ENCODE measurements around the gene IFNL2.
"Not testable (repeated sequence)": the region's sequence is repeated elsewhere in the genome, so short reads cannot be mapped to it uniquely, and the experiment has no call there.

IFNL2 gene

DNA sequence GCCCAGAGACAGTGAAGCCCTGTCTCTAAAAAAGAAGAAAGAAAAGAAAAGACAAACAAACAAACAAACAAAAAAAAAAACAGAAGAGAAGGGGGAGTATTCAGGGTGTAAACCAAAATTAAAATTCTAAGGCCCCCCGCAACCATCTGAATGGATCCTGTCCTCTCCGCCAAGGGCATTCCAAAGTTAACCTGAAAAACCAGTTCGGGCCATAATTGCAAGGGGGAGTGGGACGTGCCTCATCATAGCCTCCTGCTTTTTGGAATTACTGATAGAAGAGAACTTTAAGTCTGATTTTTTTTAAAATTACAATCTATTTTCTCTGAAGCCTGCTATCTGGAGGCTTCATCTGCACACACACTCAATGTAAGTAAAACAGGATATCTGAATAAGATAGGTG is 5.7 kb upstream of the IFNL2 start:
- Histone ChIP-seq H3K4me3 (no peak overlapping the region), H3K27me3 (peaks cover 0 to 77% of the 10 kb centered on the region in 2 donors), H3K4me1 (peaks cover 0 to 16% (median 5%) of the 10 kb centered on the region in 4 donors), H3K27ac (no peak overlapping the region), H3K9me3 (no peaks in the 10 kb centered on the region), H3K36me3 (no peaks in the 10 kb centered on the region)
- TF ChIP-seq, protein P1, sequence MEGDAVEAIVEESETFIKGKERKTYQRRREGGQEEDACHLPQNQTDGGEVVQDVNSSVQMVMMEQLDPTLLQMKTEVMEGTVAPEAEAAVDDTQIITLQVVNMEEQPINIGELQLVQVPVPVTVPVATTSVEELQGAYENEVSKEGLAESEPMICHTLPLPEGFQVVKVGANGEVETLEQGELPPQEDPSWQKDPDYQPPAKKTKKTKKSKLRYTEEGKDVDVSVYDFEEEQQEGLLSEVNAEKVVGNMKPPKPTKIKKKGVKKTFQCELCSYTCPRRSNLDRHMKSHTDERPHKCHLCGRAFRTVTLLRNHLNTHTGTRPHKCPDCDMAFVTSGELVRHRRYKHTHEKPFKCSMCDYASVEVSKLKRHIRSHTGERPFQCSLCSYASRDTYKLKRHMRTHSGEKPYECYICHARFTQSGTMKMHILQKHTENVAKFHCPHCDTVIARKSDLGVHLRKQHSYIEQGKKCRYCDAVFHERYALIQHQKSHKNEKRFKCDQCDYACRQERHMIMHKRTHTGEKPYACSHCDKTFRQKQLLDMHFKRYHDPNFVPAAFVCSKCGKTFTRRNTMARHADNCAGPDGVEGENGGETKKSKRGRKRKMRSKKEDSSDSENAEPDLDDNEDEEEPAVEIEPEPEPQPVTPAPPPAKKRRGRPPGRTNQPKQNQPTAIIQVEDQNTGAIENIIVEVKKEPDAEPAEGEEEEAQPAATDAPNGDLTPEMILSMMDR (IDR thresholded peaks at IDR 0.05): no peak
- intact Hi-C loops (cut with DNase I; ENCODE audit: low total_unique reads): no loop called here
- DNase-seq: no peak

DNA sequence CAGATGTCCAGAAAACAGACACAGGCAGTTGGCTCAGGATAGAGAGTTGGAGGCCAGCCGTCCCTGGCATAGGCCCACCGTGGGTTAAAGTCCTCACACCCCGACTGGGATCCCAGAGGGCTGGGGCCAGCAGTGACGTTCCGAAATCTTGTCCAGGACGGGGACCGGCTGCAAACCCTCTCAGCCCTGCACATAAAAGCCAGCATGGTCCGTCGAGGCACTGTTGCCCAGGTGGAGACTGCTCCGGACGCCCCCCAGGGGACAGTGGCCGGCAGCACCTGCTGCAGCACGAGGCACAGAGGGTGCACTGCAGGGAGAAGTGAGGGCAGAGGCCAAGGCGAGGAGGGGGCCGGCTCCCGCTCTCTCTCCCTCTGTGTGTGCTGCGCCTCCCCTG is 4.3 kb upstream of the IFNL2 start:
- no peak for DNase-seq
- intact Hi-C loops (cut with DNase I; ENCODE audit: low total_unique reads): no loop called here
- no peak overlapping the region for H3K27ac ChIP-seq
- TF ChIP-seq, protein P1 (IDR thresholded peaks at IDR 0.05): no peak
- no peak overlapping the region for H3K4me3 ChIP-seq
- no peaks in the 10 kb centered on the region for H3K36me3 ChIP-seq
- no peaks in the 10 kb centered on the region for H3K9me3 ChIP-seq
- H3K27me3 ChIP-seq: peaks cover 0 to 74% of the 10 kb centered on the region in 2 donors
- peaks cover 0 to 16% (median 5%) of the 10 kb centered on the region in 4 donors for H3K4me1 ChIP-seq

DNA sequence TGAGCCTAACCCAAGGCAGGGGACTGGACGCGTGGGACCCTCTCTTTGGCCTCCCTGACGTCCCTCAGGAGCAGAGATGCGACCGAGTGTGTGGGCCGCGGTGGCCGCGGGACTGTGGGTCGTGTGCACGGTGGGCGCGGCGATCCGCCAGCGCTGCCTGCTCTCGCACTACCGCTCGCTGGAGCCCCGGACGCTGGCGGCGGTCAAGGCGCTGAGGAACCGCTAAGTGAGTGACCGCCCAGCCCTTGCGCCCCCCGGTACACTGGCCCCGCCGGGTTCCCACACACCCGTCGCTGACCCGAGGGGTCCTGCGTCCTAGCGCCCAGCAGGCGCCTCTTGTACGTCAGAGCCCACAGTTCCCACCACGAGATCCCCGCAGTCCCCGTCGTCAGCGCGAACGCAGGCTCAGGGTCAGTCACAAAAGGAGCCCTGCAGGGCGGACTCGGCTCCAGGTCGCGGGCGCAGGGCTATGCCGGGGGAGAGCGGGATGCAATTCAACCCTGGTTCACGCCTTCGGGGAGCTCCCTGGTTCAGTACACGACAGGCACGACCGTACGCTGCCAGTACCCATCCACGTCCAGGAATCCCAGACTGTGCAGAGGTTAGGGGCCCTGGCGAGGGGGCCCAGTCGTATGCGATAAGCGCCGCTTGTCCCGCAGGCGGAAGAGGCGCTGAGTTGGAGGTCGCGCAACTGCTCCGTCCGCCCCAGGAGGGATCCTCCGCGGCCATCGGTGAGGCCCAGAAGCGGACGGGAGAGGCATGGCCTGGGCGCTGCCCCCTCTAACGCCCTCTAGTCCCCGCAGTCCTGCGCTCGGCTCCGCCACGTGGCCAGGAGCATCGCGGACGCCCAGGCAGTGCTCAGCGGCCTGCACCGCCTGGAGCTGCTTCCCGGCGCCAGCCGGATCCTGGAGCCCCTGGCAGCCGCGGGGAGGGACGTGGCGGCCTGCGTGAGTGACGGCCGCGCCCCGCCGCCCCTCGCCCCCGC is 3.6 kb upstream of the IFNL2 start:
- TF ChIP-seq, protein P1 (IDR thresholded peaks at IDR 0.05): no peak
- no peak for DNase-seq
- H3K9me3 ChIP-seq: no peaks in the 10 kb centered on the region
- no peak overlapping the region for H3K27ac ChIP-seq
- H3K4me3 ChIP-seq: no peak overlapping the region
- H3K36me3 ChIP-seq: no peaks in the 10 kb centered on the region
- H3K4me1 ChIP-seq: peaks cover 0 to 16% (median 5%) of the 10 kb centered on the region in 4 donors
- peaks cover 0 to 80% of the 10 kb centered on the region in 2 donors for H3K27me3 ChIP-seq
- intact Hi-C loops (cut with DNase I; ENCODE audit: low total_unique reads): no loop called here

DNA sequence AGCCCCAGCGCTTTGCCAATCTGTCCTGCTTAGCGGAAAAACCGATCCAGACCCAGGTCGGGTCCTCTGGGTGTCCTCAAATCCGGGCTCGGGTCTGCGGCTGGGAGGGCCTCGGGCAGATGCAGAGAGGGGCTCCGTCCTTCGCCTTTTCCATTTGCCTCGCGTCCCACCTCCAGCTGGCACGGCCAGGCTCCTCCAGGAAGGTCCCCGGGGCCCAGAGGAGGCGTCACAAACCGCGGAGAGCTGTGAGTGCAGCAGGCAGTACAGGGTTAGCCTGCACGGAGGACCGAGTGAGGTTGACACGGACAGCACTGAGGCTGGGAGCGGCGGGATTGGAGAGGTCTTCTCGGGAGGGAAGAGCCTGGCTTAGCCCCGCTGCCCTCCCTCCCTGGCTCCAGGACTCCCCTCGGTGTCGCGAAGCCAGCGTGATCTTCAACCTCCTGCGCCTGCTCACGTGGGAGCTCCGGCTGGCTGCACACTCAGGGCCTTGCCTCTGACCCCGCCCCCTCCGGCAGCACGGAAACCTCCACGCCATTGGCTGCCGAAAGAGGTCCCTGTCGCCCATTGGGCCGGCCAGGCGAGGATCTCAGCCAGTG is 2.8 kb upstream of the IFNL2 start:
- H3K27ac ChIP-seq: no peak overlapping the region
- no peak for DNase-seq
- H3K9me3 ChIP-seq: no peaks in the 10 kb centered on the region
- TF ChIP-seq, protein P1 (IDR thresholded peaks at IDR 0.05): no peak
- H3K36me3 ChIP-seq: no peaks in the 10 kb centered on the region
- intact Hi-C loops (cut with DNase I; ENCODE audit: low total_unique reads): no loop called here
- peaks cover 0 to 16% (median 5%) of the 10 kb centered on the region in 4 donors for H3K4me1 ChIP-seq
- peaks cover 0 to 76% of the 10 kb centered on the region in 2 donors for H3K27me3 ChIP-seq
- no peak overlapping the region for H3K4me3 ChIP-seq

DNA sequence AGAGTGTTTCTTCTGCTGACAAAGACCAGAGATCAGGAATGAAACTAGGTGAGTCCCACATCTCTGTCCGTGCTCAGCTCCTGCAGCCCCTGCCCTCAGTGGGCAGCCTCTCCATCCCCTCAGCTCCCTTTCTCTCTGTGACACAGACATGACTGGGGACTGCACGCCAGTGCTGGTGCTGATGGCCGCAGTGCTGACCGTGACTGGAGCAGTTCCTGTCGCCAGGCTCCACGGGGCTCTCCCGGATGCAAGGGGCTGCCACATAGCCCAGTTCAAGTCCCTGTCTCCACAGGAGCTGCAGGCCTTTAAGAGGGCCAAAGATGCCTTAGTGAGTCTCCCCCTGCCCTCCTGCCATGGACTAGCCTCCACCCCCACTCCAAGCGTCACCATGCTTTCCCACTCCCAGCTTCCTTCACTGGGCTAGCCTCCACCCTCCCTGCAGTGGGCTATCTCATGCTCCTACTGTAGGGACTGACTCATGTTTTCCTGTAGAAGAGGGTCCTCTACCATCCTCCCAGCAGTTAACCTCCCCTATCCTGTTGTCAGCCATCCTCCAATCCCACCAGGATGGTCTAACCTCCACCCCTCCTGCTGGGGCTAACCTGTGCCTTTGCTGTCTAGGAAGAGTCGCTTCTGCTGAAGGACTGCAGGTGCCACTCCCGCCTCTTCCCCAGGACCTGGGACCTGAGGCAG is 481 bp downstream of the IFNL2 start:
- H3K9me3 ChIP-seq; intact Hi-C loops (cut with DNase I; ENCODE audit: low total_unique reads); DNase-seq; H3K27ac ChIP-seq; H3K4me3 ChIP-seq; H3K36me3 ChIP-seq: not testable (repeated sequence)
- Histone ChIP-seq H3K27me3 (peaks cover 0 to 52% of the 10 kb centered on the region in 2 donors), H3K4me1 (peaks cover 0 to 16% (median 5%) of the 10 kb centered on the region in 4 donors)

DNA sequence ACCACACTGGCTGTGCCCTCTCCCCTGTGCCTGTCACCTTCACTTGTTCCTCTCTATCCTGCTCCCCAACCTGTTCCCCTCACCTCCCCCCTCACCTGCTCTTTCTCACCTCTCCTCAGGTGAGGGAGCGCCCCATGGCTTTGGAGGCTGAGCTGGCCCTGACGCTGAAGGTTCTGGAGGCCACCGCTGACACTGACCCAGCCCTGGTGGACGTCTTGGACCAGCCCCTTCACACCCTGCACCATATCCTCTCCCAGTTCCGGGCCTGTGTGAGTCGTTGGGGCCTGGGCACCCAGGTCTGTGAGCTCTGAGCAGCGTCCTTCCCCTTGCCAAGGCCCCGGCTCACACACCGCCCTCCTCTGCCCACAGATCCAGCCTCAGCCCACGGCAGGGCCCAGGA is 1.2 kb downstream of the IFNL2 start:
- H3K27me3 ChIP-seq: peaks cover 0 to 45% of the 10 kb centered on the region in 2 donors
- H3K4me3 ChIP-seq; intact Hi-C loops (cut with DNase I; ENCODE audit: low total_unique reads); H3K36me3 ChIP-seq; H3K27ac ChIP-seq; DNase-seq; H3K9me3 ChIP-seq; H3K4me1 ChIP-seq: not testable (repeated sequence)
